Ascending aorta (tissue), 2 donors: ENCODE results near the gene MYOZ3. TPM values are rescaled to one million over a fixed set of nuclear protein-coding genes. Genes with fewer than 3 reads are reported as not detected.

Source experiments
- DNase-seq, 2 donors: peaks; one replicate each; pipeline ENCODE4 v3.0.0-alpha.2; 2019; ENCODE audit warnings: low spot score in 2 of 2
- H3K27ac ChIP-seq, 2 donors: fragments of 200-600 bp; sonication (generic); one replicate each; pipeline ENCODE4 v1.5.1; 2016 to 2017; ENCODE audit warnings: mild to moderate bottlenecking in 1 of 2
- H3K27me3 ChIP-seq: fragments of 200-600 bp; sonication (generic); one replicate; pipeline ENCODE4 v1.5.1; 2017
- H3K36me3 ChIP-seq, 2 donors: fragments of 200-600 bp; sonication (generic); one replicate each; pipeline ENCODE4 v1.5.1; 2016
- H3K4me1 ChIP-seq, 2 donors: fragments of 200-600 bp; sonication (generic); one replicate each; pipeline ENCODE4 v1.5.1; 2016 to 2017; ENCODE audit warnings: mild to moderate bottlenecking in 1 of 2
- H3K4me3 ChIP-seq, 2 donors: fragments of 200-600 bp; sonication (generic); one replicate each; pipeline ENCODE4 v1.5.1; 2016 to 2017; ENCODE audit warnings: mild to moderate bottlenecking in 1 of 2
- H3K9me3 ChIP-seq, 2 donors: fragments of 200-600 bp; sonication (generic); one replicate each; pipeline ENCODE4 v1.5.1; 2016
- CTCF ChIP-seq, 3 experiments: fragments of 200-600 bp in 2 of 3; fragments of 450-650 bp in 1 of 3; sonication (generic) in 2 of 3; IDR thresholded peaks; one replicate each; pipeline ENCODE4 v1.5.1; 2016 to 2019; ENCODE audit warnings: antibody characterized with exemption in 3 of 3, mild to moderate bottlenecking in 1 of 3, moderate library complexity in 1 of 3
- intact Hi-C: fragments of 100-400 bp; cut with DNase I; formaldehyde crosslinking; loops from one replicate; pipeline ENCODE4 v1.15.1; 2023
- total RNA-seq: library from RNA; depleted of rRNA; stranded (reverse); fragments of >200 nt; gene quantifications from one replicate; pipeline ENCODE4 v1.1.0, GENCODE V29; 2016

MYOZ3 gene
- total RNA-seq, 1 donor from 2014 or later: 1.1 TPM

- intact Hi-C loops: no loop called here
- peak overlapping the region; percentile 88 to 95 for H3K27ac ChIP-seq
- no peaks in the 10 kb centered on the region for H3K9me3 ChIP-seq
- TF ChIP-seq CTCF (IDR thresholded peaks at IDR 0.05): no peak
- DNase-seq: no peak
- no peaks in the 10 kb centered on the region for H3K36me3 ChIP-seq
- peaks cover 34 to 43% of the 10 kb centered on the region in 2 donors for H3K4me1 ChIP-seq
- no peaks in the 10 kb centered on the region for H3K27me3 ChIP-seq
- H3K4me3 ChIP-seq: peak overlapping the region; percentile 52 to 64
Measured at GRCh38 chr5:150672884-150673275, 11.8 kb downstream of the MYOZ3 start.

GRCh38 chr5:150674341-150674821 is 13.3 kb downstream of the MYOZ3 start:
- H3K27ac ChIP-seq: peak overlapping the region; percentile 88 to 95
- H3K27me3 ChIP-seq: no peaks in the 10 kb centered on the region
- no peaks in the 10 kb centered on the region for H3K36me3 ChIP-seq
- intact Hi-C loops: no loop called here
- no peak for DNase-seq
- no peak for TF ChIP-seq CTCF (IDR thresholded peaks at IDR 0.05)
- H3K4me3 ChIP-seq: no peak overlapping the region
- no peaks in the 10 kb centered on the region for H3K9me3 ChIP-seq
- peaks cover 34 to 43% of the 10 kb centered on the region in 2 donors for H3K4me1 ChIP-seq

- H3K27ac ChIP-seq: peak overlapping the region; percentile 88 to 95
Measured at GRCh38 chr5:150675069-150675468, 14.0 kb downstream of the MYOZ3 start.

GRCh38 chr5:150676578-150676977 is 15.5 kb downstream of the MYOZ3 start:
- Histone ChIP-seq H3K4me3 (no peak overlapping the region), H3K4me1 (peaks cover 32 to 40% of the 10 kb centered on the region in 2 donors), H3K9me3 (no peaks in the 10 kb centered on the region), H3K27ac (no peak overlapping the region), H3K36me3 (no peaks in the 10 kb centered on the region), H3K27me3 (no peaks in the 10 kb centered on the region)
- no peak for TF ChIP-seq CTCF (IDR thresholded peaks at IDR 0.05)
- no peak for DNase-seq
- intact Hi-C loops: no loop called here

More at GRCh38 chr5:150675069-150675468, 14.0 kb downstream of the MYOZ3 start:
- Histone ChIP-seq H3K9me3 (no peaks in the 10 kb centered on the region), H3K36me3 (no peaks in the 10 kb centered on the region), H3K4me3 (no peak overlapping the region), H3K27me3 (no peaks in the 10 kb centered on the region), H3K4me1 (peaks cover 34 to 43% of the 10 kb centered on the region in 2 donors)
- TF ChIP-seq CTCF (IDR thresholded peaks at IDR 0.05): no peak
- intact Hi-C loops: no loop called here
- no peak for DNase-seq

GRCh38 chr5:150689120-150689519 is 28.1 kb downstream of the MYOZ3 start:
- H3K36me3 ChIP-seq: peaks cover 32 to 47% of the 10 kb centered on the region in 2 donors
- H3K27me3 ChIP-seq: no peaks in the 10 kb centered on the region
- DNase-seq: no peak
- H3K9me3 ChIP-seq: no peaks in the 10 kb centered on the region
- no peak overlapping the region for H3K4me3 ChIP-seq
- intact Hi-C loops: no loop called here
- H3K27ac ChIP-seq: no peak overlapping the region
- TF ChIP-seq CTCF (IDR thresholded peaks at IDR 0.05): no peak
- no peaks in the 10 kb centered on the region for H3K4me1 ChIP-seq

GRCh38 chr5:150690760-150691159 is 29.7 kb downstream of the MYOZ3 start:
- DNase-seq: no peak
- Histone ChIP-seq H3K27ac (no peak overlapping the region), H3K27me3 (no peaks in the 10 kb centered on the region), H3K36me3 (peaks cover 49 to 64% of the 10 kb centered on the region in 2 donors), H3K4me3 (no peak overlapping the region), H3K4me1 (no peaks in the 10 kb centered on the region), H3K9me3 (no peaks in the 10 kb centered on the region)
- TF ChIP-seq CTCF (IDR thresholded peaks at IDR 0.05): no peak
- intact Hi-C loops: no loop called here
